SK-N-SH (cell line): ENCODE results near the gene MICB. TPM values are rescaled to one million over a fixed set of nuclear protein-coding genes. Genes with fewer than 3 reads are reported as not detected.
A peak's percentile ranks its signal among the peaks of the same experiment; 100 is the strongest.

Source experiments
- CTCF ChIA-PET: fragments of 300-600, 350-600 bp; formaldehyde crosslinking; extraction: SDS; loops from one replicate; lab custom pipeline; 2021; lab: Yijun Ruan, JAX
- POLR2A ChIA-PET: fragments of 350-600 bp; sonication (Branson Sonifier 250); formaldehyde crosslinking; extraction: SDS; loops from one replicate; lab custom pipeline; 2020; ENCODE audit warnings: antibody characterized with exemption, inconsistent platforms; lab: Yijun Ruan, JAX
- DNase-seq: peaks from one replicate; pipeline ENCODE4 v3.0.0; 2012
- H2AFZ ChIP-seq: fragments of 200-600 bp; sonication (generic); 2 replicates; pipeline ENCODE4 v1.8.1; 2016; ENCODE audit warnings: antibody characterized with exemption, mild to moderate bottlenecking, low read depth
- H3F3A ChIP-seq: fragments of 200-600 bp; sonication (generic); replicated peaks from 2 replicates; pipeline ENCODE3; 2016; ENCODE audit warnings: antibody characterized with exemption, mild to moderate bottlenecking; ENCODE audit not compliant: insufficient read depth
- H3K27ac ChIP-seq, 2 experiments: fragments of 200-500 bp in 1 of 2; fragments of 200-600 bp in 1 of 2; sonication (Bioruptor generic) in 1 of 2; sonication (generic), shearing (Covaris generic) in 1 of 2; 2 replicates each; pipeline versions ENCODE4 v1.5.1 to v1.6.1; 2014 to 2016; ENCODE audit warnings: low read depth in 2 of 2, inconsistent platforms in 1 of 2, low read length in 1 of 2, mild to moderate bottlenecking in 1 of 2, mixed read lengths in 1 of 2
- H3K27me3 ChIP-seq: fragments of 200-600 bp; sonication (generic), shearing (Covaris generic); 2 replicates; pipeline ENCODE4 v1.6.1; 2016; ENCODE audit warnings: mixed run types; ENCODE audit not compliant: insufficient read depth
- H3K36me3 ChIP-seq, 2 experiments: fragments of 200-500 bp in 1 of 2; fragments of 200-600 bp in 1 of 2; sonication (Bioruptor generic) in 1 of 2; sonication (generic) in 1 of 2; replicated peaks in 1 of 2; 2 replicates each; pipeline versions ENCODE3 to v1.5.1; 2014 to 2016; ENCODE audit warnings: low read length in 1 of 2, mild to moderate bottlenecking in 1 of 2; ENCODE audit not compliant: insufficient read depth in 2 of 2, control insufficient read depth in 1 of 2
- H3K4me1 ChIP-seq, 2 experiments: fragments of 200-500 bp in 1 of 2; fragments of 200-600 bp in 1 of 2; sonication (Bioruptor generic) in 1 of 2; sonication (generic), shearing (Covaris generic) in 1 of 2; 2 replicates each; pipeline versions ENCODE4 v1.5.1 to v1.6.1; 2014 to 2016; ENCODE audit warnings: low read depth in 1 of 2, low read length in 1 of 2, mixed run types in 1 of 2; ENCODE audit not compliant: insufficient read depth in 2 of 2, control insufficient read depth in 1 of 2
- H3K4me2 ChIP-seq: fragments of 200-600 bp; sonication (generic), shearing (Covaris generic); 2 replicates; pipeline ENCODE4 v1.6.1; 2017; ENCODE audit warnings: mixed run types
- H3K4me3 ChIP-seq, 2 experiments: fragments of 200-500 bp in 1 of 2; fragments of 200-600 bp in 1 of 2; sonication (Bioruptor generic) in 1 of 2; sonication (generic), shearing (Covaris generic) in 1 of 2; 2 replicates each; pipeline versions ENCODE4 v1.5.1 to v1.8.1; 2014 to 2016; ENCODE audit warnings: low read depth in 2 of 2, inconsistent platforms in 1 of 2, low read length in 1 of 2, mild to moderate bottlenecking in 1 of 2, mixed read lengths in 1 of 2, moderate library complexity in 1 of 2
- H3K79me2 ChIP-seq: fragments of 200-600 bp; sonication (generic); 2 replicates; pipeline ENCODE4 v1.8.1; 2017; ENCODE audit warnings: mild to moderate bottlenecking; ENCODE audit not compliant: insufficient read depth
- H3K9ac ChIP-seq: fragments of 200-600 bp; sonication (generic); 2 replicates; pipeline ENCODE4 v1.6.1; 2017; ENCODE audit warnings: mixed run types
- H3K9me2 ChIP-seq: fragments of 200-600 bp; sonication (generic); 2 replicates; pipeline ENCODE4 v1.6.1; 2017; ENCODE audit warnings: mixed run types
- H3K9me3 ChIP-seq: fragments of 200-600 bp; sonication (generic); 2 replicates; pipeline ENCODE4 v1.6.1; 2017; ENCODE audit warnings: mixed run types, mild to moderate bottlenecking, moderate library complexity
- H4K20me1 ChIP-seq: fragments of 200-600 bp; sonication (generic); 2 replicates; pipeline ENCODE4 v1.6.1; 2017; ENCODE audit warnings: mild to moderate bottlenecking, mixed run types; ENCODE audit not compliant: insufficient read depth
- FOSL2 ChIP-seq: IDR thresholded peaks from 2 replicates; pipeline ENCODE4 v1.4.0; 2012; ENCODE audit warnings: low read depth, mild to moderate bottlenecking, moderate library complexity, borderline replicate concordance
- IRF3 ChIP-seq: fragments of 150-350 bp; IDR thresholded peaks from 2 replicates; pipeline ENCODE4 v1.6.1; 2016; ENCODE audit warnings: mild to moderate bottlenecking, low read depth, low read length
- MAX ChIP-seq: IDR thresholded peaks from 2 replicates; pipeline ENCODE4 v1.4.0; 2012; ENCODE audit warnings: low read depth
- MXI1 ChIP-seq: IDR thresholded peaks from 2 replicates; pipeline ENCODE4 v1.6.1; 2012; ENCODE audit warnings: mild to moderate bottlenecking, low read depth, low read length, improper control_type of control experiment
- NRF1 ChIP-seq: IDR thresholded peaks from 2 replicates; pipeline ENCODE4 v1.6.1; 2012; ENCODE audit warnings: low read depth, mild to moderate bottlenecking, low read length
- PBX3 ChIP-seq: IDR thresholded peaks from 2 replicates; pipeline ENCODE4; 2012
- POLR2AphosphoS5 ChIP-seq: IDR thresholded peaks from 2 replicates; pipeline ENCODE4 v1.6.1; 2012; ENCODE audit warnings: low read depth, low read length
- RAD21 ChIP-seq: IDR thresholded peaks from 2 replicates; pipeline ENCODE4 v1.6.1; 2012; ENCODE audit warnings: mild to moderate bottlenecking, low read length
- RCOR1 ChIP-seq: fragments of 150-350 bp; IDR thresholded peaks from 2 replicates; pipeline ENCODE4 v1.6.1; 2017; ENCODE audit warnings: antibody characterized with exemption, low read length
- REST ChIP-seq: IDR thresholded peaks from 2 replicates; pipeline ENCODE4 v1.6.1; 2012; ENCODE audit warnings: mild to moderate bottlenecking, low read depth, low read length, moderate library complexity
- RFX5 ChIP-seq: IDR thresholded peaks from 2 replicates; pipeline ENCODE4 v1.6.1; 2012; ENCODE audit warnings: mild to moderate bottlenecking, improper control_type of control experiment, low read length
- RXRA ChIP-seq: IDR thresholded peaks from 2 replicates; pipeline ENCODE4 v1.4.0; 2012; ENCODE audit warnings: low read depth, mild to moderate bottlenecking, borderline replicate concordance
- SIN3A ChIP-seq: IDR thresholded peaks from 2 replicates; pipeline ENCODE4 v1.6.1; 2012; ENCODE audit warnings: low read depth, mild to moderate bottlenecking, low read length, moderate library complexity, borderline replicate concordance
- TCF12 ChIP-seq: IDR thresholded peaks from 2 replicates; pipeline ENCODE4 v1.4.0; 2012
- TEAD4 ChIP-seq: IDR thresholded peaks from 2 replicates; pipeline ENCODE4 v1.4.0; 2012; ENCODE audit warnings: mild to moderate bottlenecking, borderline replicate concordance; ENCODE audit not compliant: insufficient read depth
- ZBTB33 ChIP-seq: IDR thresholded peaks from 2 replicates; pipeline ENCODE4 v1.4.0; 2012; ENCODE audit warnings: low read depth, borderline replicate concordance
- WGBS: methylation state at CpG from one replicate; pipeline ENCODE4 v1.1.6; 2017; ENCODE audit warnings: low lambda C conversion rate; 5-methylcytosine and 5-hydroxymethylcytosine counted together
- polyA plus RNA-seq, 3 experiments: library from polyadenylated mRNA; depleted of rRNA; stranded (reverse); fragments of >200 nt; gene quantifications; 2 replicates each; pipeline ENCODE4 v1.2.3, GENCODE V29; 2012

MICB gene
- polyA plus RNA-seq, 1 of the 3 experiments (the other 2 are of a cell fraction), result 9.7 TPM

- Histone ChIP-seq H3K4me1 (peaks cover 8 to 13% of the 10 kb centered on the region in 2 experiments; a peak in 3 of 4 replicates), H3K4me2 (no peak overlapping the region), H3K9me2 (no peaks in the 10 kb centered on the region), H3K27me3 (no peaks in the 10 kb centered on the region), H4K20me1 (peaks cover 7% of the 10 kb centered on the region), H3K79me2 (peaks cover 52% of the 10 kb centered on the region), H3F3A (peaks cover 18% of the 10 kb centered on the region), H2AFZ (no peak overlapping the region), H3K36me3 (peaks cover 5 to 15% of the 10 kb centered on the region in 2 experiments), H3K9me3 (no peaks in the 10 kb centered on the region), H3K9ac (no peak overlapping the region), H3K4me3 (no peak overlapping the region), H3K27ac (no peak overlapping the region)
- TF ChIP-seq MAX, result no peak
- TF ChIP-seq RCOR1, result no peak
- no peak for TF ChIP-seq RFX5
- no peak for TF ChIP-seq SIN3A
- no peak for TF ChIP-seq TEAD4
- no peak for TF ChIP-seq NRF1
- WGBS, result 80% methylated on average over 7 of the region's 7 CpGs
- ChIA-PET POLR2A (interaction anchor here (2.4 kb wide), 1 partner anchor 53 kb away, joined by 18 read pairs; no protein-coding TSS in a partner anchor), CTCF (interaction anchor here (0.6 to 11.9 kb wide), 5 partner anchors 36 to 1004 kb away, joined by 3 to 301 read pairs (median 4); partner anchors contain the start of genes NCR3 and VARS1)
- DNase-seq, result no peak
Observed at GRCh38 chr6:31545291-31545690, 47.3 kb downstream of the MICB start.

- CTCF ChIA-PET, result interaction anchor here (0.5 to 11.9 kb wide), 39 partner anchors 9 to 644 kb away, joined by 3 to 301 read pairs (median 4); partner anchors contain the start of genes DXO, EHMT2, GPANK1 and LST1
- 11% methylated on average over 11 of the region's 11 CpGs for WGBS
- peak; percentile 78 for DNase-seq
- peak within 1 kb of the TSS; percentile 92 for H3K4me2 ChIP-seq
- peak within 1 kb of the TSS; percentile 68 to 74 for H3K27ac ChIP-seq
- H3K36me3 ChIP-seq, result peaks cover 5 to 19% of the 10 kb centered on the region in 2 experiments
- H3K9me3 ChIP-seq, result no peaks in the 10 kb centered on the region
- peaks cover 8 to 11% of the 10 kb centered on the region in 2 experiments; a peak in 3 of 4 replicates for H3K4me1 ChIP-seq
- peak within 1 kb of the TSS; percentile 88 for H3K9ac ChIP-seq
- peak within 1 kb of the TSS; percentile 52 to 77 for H3K4me3 ChIP-seq
- no peaks in the 10 kb centered on the region for H3K27me3 ChIP-seq
- POLR2A ChIA-PET, result interaction anchor here (0.7 to 2.4 kb wide), 6 partner anchors 8 to 1425 kb away, joined by 3 to 18 read pairs (median 4); partner anchors contain the start of gene DDAH2
- peaks cover 18% of the 10 kb centered on the region for H3F3A ChIP-seq
- no peaks in the 10 kb centered on the region for H4K20me1 ChIP-seq
- no peaks in the 10 kb centered on the region for H3K9me2 ChIP-seq
- peaks cover 50% of the 10 kb centered on the region for H3K79me2 ChIP-seq
- H2AFZ ChIP-seq, result peak within 1 kb of the TSS; percentile 87
- no peak for TF ChIP-seq IRF3
- TF ChIP-seq MXI1, result peak; percentile 90
- TF ChIP-seq FOSL2, result no peak
- TF ChIP-seq POLR2AphosphoS5, result 0 out of 2 replicates have a peak, but pooled peaks have one; percentile 23
- peak; percentile 67 for TF ChIP-seq PBX3
- no peak; the same call in 1 of the 2 replicates for TF ChIP-seq RFX5
- no peak for TF ChIP-seq REST
- peak; percentile 79; the same call in 1 of the 2 replicates for TF ChIP-seq SIN3A
- no peak for TF ChIP-seq TEAD4
- no peak for TF ChIP-seq RXRA
- TF ChIP-seq ZBTB33, result no peak
- peak; percentile 27; the same call in 1 of the 2 replicates for TF ChIP-seq TCF12
- TF ChIP-seq RAD21, result peak; percentile 99
Observed at GRCh38 chr6:31546339-31546957, 48.5 kb downstream of the MICB start, which contains the start of gene ATP6V1G2. TSS of gene ATP6V1G2 (minus strand) at chr6:31546608. CDS start at chr6:31546559, 49 bp downstream.
